A673 (cell line): Measurements from ENCODE around the gene SDCCAG8.

ENCODE experiments used
- EZH2 ChIP-seq: fragments of 200-600 bp; sonication (generic); IDR thresholded peaks from 2 replicates; pipeline ENCODE4 v1.6.1; 2017; ENCODE audit warnings: borderline replicate concordance, low read depth, mild to moderate bottlenecking, mixed read lengths, antibody characterized with exemption, low read length; ENCODE audit not compliant: poor library complexity, severe bottlenecking
- TF ChIP-seq, protein P1 (sequence below): fragments of 300-800, 200-600 bp; sonication (generic); conservative IDR thresholded peaks from 2 replicates; pipeline ENCODE4 v1.5.1; 2017; ENCODE audit warnings: low read depth, mild to moderate bottlenecking, antibody characterized with exemption, low read length, moderate library complexity, mixed read lengths

DNA sequence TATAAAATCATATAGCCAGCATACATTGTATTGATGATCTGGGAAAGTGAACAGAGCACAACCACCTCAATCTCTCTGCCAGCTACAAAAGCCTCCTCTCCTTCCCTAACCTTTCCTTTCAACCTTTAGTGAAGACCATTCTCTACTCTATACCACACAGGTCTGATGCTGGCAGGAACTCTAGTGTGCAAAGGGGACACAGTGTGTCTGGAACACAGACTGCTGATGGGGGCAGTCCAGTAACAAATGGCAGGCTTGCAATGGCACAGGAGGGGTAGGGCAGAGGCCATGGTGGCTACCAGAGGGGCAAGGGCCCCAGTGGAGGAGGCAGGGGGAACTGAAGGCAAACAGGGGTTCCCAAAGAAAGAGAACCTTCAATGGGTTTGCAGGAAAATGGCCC, 37.8 kb upstream of the SDCCAG8 start:
- TF ChIP-seq, protein P1, sequence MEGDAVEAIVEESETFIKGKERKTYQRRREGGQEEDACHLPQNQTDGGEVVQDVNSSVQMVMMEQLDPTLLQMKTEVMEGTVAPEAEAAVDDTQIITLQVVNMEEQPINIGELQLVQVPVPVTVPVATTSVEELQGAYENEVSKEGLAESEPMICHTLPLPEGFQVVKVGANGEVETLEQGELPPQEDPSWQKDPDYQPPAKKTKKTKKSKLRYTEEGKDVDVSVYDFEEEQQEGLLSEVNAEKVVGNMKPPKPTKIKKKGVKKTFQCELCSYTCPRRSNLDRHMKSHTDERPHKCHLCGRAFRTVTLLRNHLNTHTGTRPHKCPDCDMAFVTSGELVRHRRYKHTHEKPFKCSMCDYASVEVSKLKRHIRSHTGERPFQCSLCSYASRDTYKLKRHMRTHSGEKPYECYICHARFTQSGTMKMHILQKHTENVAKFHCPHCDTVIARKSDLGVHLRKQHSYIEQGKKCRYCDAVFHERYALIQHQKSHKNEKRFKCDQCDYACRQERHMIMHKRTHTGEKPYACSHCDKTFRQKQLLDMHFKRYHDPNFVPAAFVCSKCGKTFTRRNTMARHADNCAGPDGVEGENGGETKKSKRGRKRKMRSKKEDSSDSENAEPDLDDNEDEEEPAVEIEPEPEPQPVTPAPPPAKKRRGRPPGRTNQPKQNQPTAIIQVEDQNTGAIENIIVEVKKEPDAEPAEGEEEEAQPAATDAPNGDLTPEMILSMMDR, result no peak
- TF ChIP-seq EZH2, result no peak
